Measurements from ENCODE around the gene TBL3. TPM values are rescaled to one million over a fixed set of nuclear protein-coding genes. Genes with fewer than 3 reads are reported as not detected.

Gene TBL3
- total and polyA plus RNA-seq, 9 of the 15 experiments (the other 6 are each of a cell fraction or from before 2014, with no cell fraction given): 0.97 to 117 (median 24.5) TPM

- no peak for TF ChIP-seq RFX1 (IDR thresholded peaks at IDR 0.05)
- peak; percentile 97 for TF ChIP-seq MYC (IDR thresholded peaks at IDR 0.05; ENCODE audit: low read depth, low read length)
- TF ChIP-seq MYC (CRISPR knock-in tag; IDR thresholded peaks at IDR 0.05; ENCODE audit: borderline replicate concordance, low read depth): 0 out of 2 replicates have a peak, but pooled peaks have one; percentile 48
- peak; percentile 93 for TF ChIP-seq POLR2G (IDR thresholded peaks at IDR 0.05; ENCODE audit: low read depth, low read length)
- no peak for TF ChIP-seq ZNF253 (CRISPR knock-in tag; conservative IDR thresholded peaks at IDR 0.05)
Observed at GRCh38 chr16:1971796-1972489, at the start of gene TBL3 (continued).

- Histone ChIP-seq H2AFZ (ENCODE audit: low read depth, low read length) (no peak overlapping the region), H3K4me1 (replicated peaks in 1 of 2; ENCODE audit: control insufficient read depth in 2 of 2, insufficient read depth in 2 of 2, low read length in 2 of 2) (peaks cover 12 to 57% of the 10 kb centered on the region in 2 experiments; a peak in 4 of 5 replicates), H3K27me3 (ENCODE audit: control insufficient read depth in 2 of 2, insufficient read depth in 2 of 2, low read length in 2 of 2) (peaks cover 9 to 24% of the 10 kb centered on the region in 2 experiments; a peak in 3 of 5 replicates), H3K27ac (ENCODE audit: extremely low read depth, low read depth, low read length) (no peak overlapping the region), H4K20me1 (replicated peaks; ENCODE audit: control insufficient read depth, insufficient read depth, low read length) (0 out of 2 replicates have a peak, but pooled peaks cover 11% of the 10 kb centered on the region), H3K4me3 (no peak overlapping the region), H3K9me3 (replicated peaks; ENCODE audit: control insufficient read depth, insufficient read depth, low read depth, low read length) (no peaks in the 10 kb centered on the region), H3K4me2 (ENCODE audit: insufficient read depth, low read length) (no peak overlapping the region), H3K9me1 (ENCODE audit: control insufficient read depth, insufficient read depth, low read length) (no peaks in the 10 kb centered on the region), H3K79me2 (ENCODE audit: control insufficient read depth, insufficient read depth, low read length) (no peaks in the 10 kb centered on the region), H3K36me3 (ENCODE audit: control insufficient read depth, insufficient read depth, low read length) (no peaks in the 10 kb centered on the region), H3K9ac (ENCODE audit: insufficient read depth in 1 of 2, low read depth in 2 of 2, low read length in 2 of 2) (no peak overlapping the region)
- ChIA-PET POLR2A (no interaction called here), CTCF (ENCODE audit: low intra/inter-chr PET ratio) (no interaction called here)
- BruUV-seq (replicated peaks): no TSS peak
- WGBS (ENCODE audit: insufficient coverage, low coverage, missing lambda C conversion rate): 9% methylated on average over 8 of the region's 8 CpGs
- ATAC-seq (no peak), DNase-seq (ENCODE audit: extremely low read depth in 1 of 4, low spot score in 3 of 4) (no peak), FAIRE-seq (no peak)
- in situ Hi-C loops (cut with MboI) (no loop called here), intact Hi-C loops (cut with micrococcal nuclease) (no loop called here)
- TF ChIP-seq ZNF408 (CRISPR knock-in tag; IDR thresholded peaks at IDR 0.05; ENCODE audit: low read depth): no peak
- peak; percentile 93 for TF ChIP-seq ZNF146 (CRISPR knock-in tag; IDR thresholded peaks at IDR 0.05; ENCODE audit: unreplicated experiment)
- no peak for TF ChIP-seq ZBTB17 (CRISPR knock-in tag; IDR thresholded peaks at IDR 0.05)
- no peak for TF ChIP-seq KDM4B (IDR thresholded peaks at IDR 0.05; ENCODE audit: borderline replicate concordance in 2 of 2, low read depth in 1 of 2)
- no peak for TF ChIP-seq FOXK2 (conservative IDR thresholded peaks at IDR 0.05 in 1 of 2, IDR thresholded peaks at IDR 0.05 in 1 of 2; ENCODE audit: low read depth in 2 of 2)
- no peak for TF ChIP-seq NFYB (IDR thresholded peaks at IDR 0.05; ENCODE audit: extremely low read depth, insufficient read length)
- TF ChIP-seq ID3 (CRISPR knock-in tag; IDR thresholded peaks at IDR 0.05): no peak
- no peak for TF ChIP-seq ID3 (tag; IDR thresholded peaks at IDR 0.05)
- TF ChIP-seq BCOR (IDR thresholded peaks at IDR 0.05): peak; percentile 30; the same call in 1 of the 2 replicates
- no peak for TF ChIP-seq HOMEZ (CRISPR knock-in tag; IDR thresholded peaks at IDR 0.05)
- TF ChIP-seq PHF8 (IDR thresholded peaks at IDR 0.05; ENCODE audit: borderline replicate concordance, low read length): no peak
- TF ChIP-seq ATF4 (CRISPR knock-in tag; IDR thresholded peaks at IDR 0.05): no peak
- no peak for TF ChIP-seq ZNF140 (CRISPR knock-in tag; IDR thresholded peaks at IDR 0.05)
- TF ChIP-seq ZFP30 (CRISPR knock-in tag; IDR thresholded peaks at IDR 0.05; ENCODE audit: borderline replicate concordance): no peak
Observed at GRCh38 chr16:1922357-1922756, 49.5 kb upstream of the TBL3 start.
